Liver (tissue), 3 donors: ENCODE measurements around the gene TSKS.

Source experiments
- FOXA1 ChIP-seq: IDR thresholded peaks from 2 replicates; pipeline ENCODE4 v1.6.1; 2016; ENCODE audit warnings: antibody characterized with exemption
- GABPA ChIP-seq, 2 donors: IDR thresholded peaks in 1 of 2; conservative IDR thresholded peaks in 1 of 2; 2 replicates each; pipeline ENCODE4 v1.6.1; 2016; ENCODE audit warnings: antibody characterized with exemption in 2 of 2, mild to moderate bottlenecking in 1 of 2, moderate library complexity in 1 of 2
- JUND ChIP-seq, 2 donors: IDR thresholded peaks; 2 replicates each; pipeline ENCODE4 v1.6.1; 2016; ENCODE audit warnings: antibody characterized with exemption in 2 of 2
- RAD21 ChIP-seq, 2 donors: IDR thresholded peaks; 2 replicates each; pipeline ENCODE4 v1.6.1; 2016; ENCODE audit warnings: antibody characterized with exemption in 2 of 2, mild to moderate bottlenecking in 2 of 2
- RXRA ChIP-seq, 2 donors: IDR thresholded peaks; 2 replicates each; pipeline ENCODE4 v1.6.1; 2017 to 2018; ENCODE audit warnings: antibody characterized with exemption in 2 of 2, mild to moderate bottlenecking in 1 of 2
- SP1 ChIP-seq: IDR thresholded peaks from 2 replicates; pipeline ENCODE4 v1.6.1; 2018; ENCODE audit warnings: antibody characterized with exemption, mild to moderate bottlenecking
- YY1 ChIP-seq: IDR thresholded peaks from 2 replicates; pipeline ENCODE4 v1.6.1; 2016; ENCODE audit warnings: antibody characterized with exemption, mild to moderate bottlenecking
- TF ChIP-seq, protein P1 (sequence below): IDR thresholded peaks from 2 replicates; pipeline ENCODE4 v1.6.1; 2016; ENCODE audit warnings: antibody characterized with exemption
- TF ChIP-seq, protein P2 (sequence below): fragments of 150-350 bp; IDR thresholded peaks from 2 replicates; pipeline ENCODE4 v1.5.1; 2017; ENCODE audit warnings: improper control_type of control experiment, low read depth, low read length; ENCODE audit not compliant: missing input control
- TF ChIP-seq, protein P3 (sequence below): IDR thresholded peaks from 2 replicates; pipeline ENCODE4 v1.6.1; 2016; ENCODE audit warnings: antibody characterized with exemption
- TF ChIP-seq, protein P4 (sequence below): IDR thresholded peaks from 2 replicates; pipeline ENCODE4 v1.6.1; 2016; ENCODE audit warnings: antibody characterized with exemption
- donor health status: healthy.
- donor health status: healthy.

DNA sequence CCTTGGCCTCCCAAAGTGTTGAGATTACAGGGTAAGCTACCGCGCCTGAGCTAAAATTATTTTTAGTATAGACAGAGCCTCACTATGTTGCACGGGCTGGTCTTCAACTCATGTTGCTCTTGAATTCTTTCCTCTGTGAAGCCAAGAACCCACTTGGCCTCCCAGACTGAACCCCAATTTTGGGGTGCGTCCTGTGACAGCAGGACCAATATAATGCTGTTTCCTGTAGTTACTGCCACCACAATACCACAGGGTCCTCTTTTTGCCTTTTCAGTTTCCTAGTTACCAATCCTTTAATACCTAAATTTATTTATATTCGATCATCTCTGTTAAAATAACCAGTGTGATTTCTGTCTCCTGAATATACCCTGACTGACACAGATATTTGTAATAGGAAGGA is 32.9 kb downstream of the TSKS start:
- TF ChIP-seq, protein P1, sequence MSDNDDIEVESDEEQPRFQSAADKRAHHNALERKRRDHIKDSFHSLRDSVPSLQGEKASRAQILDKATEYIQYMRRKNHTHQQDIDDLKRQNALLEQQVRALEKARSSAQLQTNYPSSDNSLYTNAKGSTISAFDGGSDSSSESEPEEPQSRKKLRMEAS = no peak
- TF ChIP-seq, protein P2, sequence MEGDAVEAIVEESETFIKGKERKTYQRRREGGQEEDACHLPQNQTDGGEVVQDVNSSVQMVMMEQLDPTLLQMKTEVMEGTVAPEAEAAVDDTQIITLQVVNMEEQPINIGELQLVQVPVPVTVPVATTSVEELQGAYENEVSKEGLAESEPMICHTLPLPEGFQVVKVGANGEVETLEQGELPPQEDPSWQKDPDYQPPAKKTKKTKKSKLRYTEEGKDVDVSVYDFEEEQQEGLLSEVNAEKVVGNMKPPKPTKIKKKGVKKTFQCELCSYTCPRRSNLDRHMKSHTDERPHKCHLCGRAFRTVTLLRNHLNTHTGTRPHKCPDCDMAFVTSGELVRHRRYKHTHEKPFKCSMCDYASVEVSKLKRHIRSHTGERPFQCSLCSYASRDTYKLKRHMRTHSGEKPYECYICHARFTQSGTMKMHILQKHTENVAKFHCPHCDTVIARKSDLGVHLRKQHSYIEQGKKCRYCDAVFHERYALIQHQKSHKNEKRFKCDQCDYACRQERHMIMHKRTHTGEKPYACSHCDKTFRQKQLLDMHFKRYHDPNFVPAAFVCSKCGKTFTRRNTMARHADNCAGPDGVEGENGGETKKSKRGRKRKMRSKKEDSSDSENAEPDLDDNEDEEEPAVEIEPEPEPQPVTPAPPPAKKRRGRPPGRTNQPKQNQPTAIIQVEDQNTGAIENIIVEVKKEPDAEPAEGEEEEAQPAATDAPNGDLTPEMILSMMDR = no peak
- TF ChIP-seq JUND (IDR thresholded peaks at IDR 0.05) = no peak
- TF ChIP-seq GABPA (IDR thresholded peaks at IDR 0.05 in 1 of 2, conservative IDR thresholded peaks at IDR 0.05 in 1 of 2) = no peak
- TF ChIP-seq, protein P3, sequence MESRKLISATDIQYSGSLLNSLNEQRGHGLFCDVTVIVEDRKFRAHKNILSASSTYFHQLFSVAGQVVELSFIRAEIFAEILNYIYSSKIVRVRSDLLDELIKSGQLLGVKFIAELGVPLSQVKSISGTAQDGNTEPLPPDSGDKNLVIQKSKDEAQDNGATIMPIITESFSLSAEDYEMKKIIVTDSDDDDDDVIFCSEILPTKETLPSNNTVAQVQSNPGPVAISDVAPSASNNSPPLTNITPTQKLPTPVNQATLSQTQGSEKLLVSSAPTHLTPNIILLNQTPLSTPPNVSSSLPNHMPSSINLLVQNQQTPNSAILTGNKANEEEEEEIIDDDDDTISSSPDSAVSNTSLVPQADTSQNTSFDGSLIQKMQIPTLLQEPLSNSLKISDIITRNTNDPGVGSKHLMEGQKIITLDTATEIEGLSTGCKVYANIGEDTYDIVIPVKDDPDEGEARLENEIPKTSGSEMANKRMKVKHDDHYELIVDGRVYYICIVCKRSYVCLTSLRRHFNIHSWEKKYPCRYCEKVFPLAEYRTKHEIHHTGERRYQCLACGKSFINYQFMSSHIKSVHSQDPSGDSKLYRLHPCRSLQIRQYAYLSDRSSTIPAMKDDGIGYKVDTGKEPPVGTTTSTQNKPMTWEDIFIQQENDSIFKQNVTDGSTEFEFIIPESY = no peak
- TF ChIP-seq RAD21 (IDR thresholded peaks at IDR 0.05) = no peak
- TF ChIP-seq YY1 = no peak
- TF ChIP-seq SP1 = no peak
- TF ChIP-seq FOXA1 = no peak
- no peak for TF ChIP-seq RXRA (IDR thresholded peaks at IDR 0.05)
- TF ChIP-seq, protein P4, sequence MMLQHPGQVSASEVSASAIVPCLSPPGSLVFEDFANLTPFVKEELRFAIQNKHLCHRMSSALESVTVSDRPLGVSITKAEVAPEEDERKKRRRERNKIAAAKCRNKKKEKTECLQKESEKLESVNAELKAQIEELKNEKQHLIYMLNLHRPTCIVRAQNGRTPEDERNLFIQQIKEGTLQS = no peak
